PC-3 (cell line): ENCODE results near the gene BICD2. TPM values are rescaled to one million over a fixed set of nuclear protein-coding genes. Genes with fewer than 3 reads are reported as not detected.

ENCODE experiments used
- total RNA-seq: library from RNA; depleted of rRNA; stranded (reverse); fragments of >200 nt; gene quantifications from 2 replicates; pipeline ENCODE4 v1.2.3, GENCODE V29; 2014; rRNA removed

BICD2 gene
- total RNA-seq, 1 experiment from 2014 or later: 26.3 TPM

Other genes with a start within 250 kb of the BICD2 start
- 0.29 TPM in 1 of 2 replicates, not detected in the other for gene ECM2, start 228.8 kb downstream of the BICD2 start, total RNA-seq
- gene IPPK, start 94.7 kb downstream of the BICD2 start, total RNA-seq: 10.6 and 13.2 TPM in 2 replicates
- 3.8 and 3.9 TPM in 2 replicates for gene ZNF484, start 113.2 kb upstream of the BICD2 start, total RNA-seq
- 5.4 and 6.3 TPM in 2 replicates for gene FGD3, start 182.7 kb upstream of the BICD2 start, total RNA-seq